HG02678 (cell line): ENCODE results near the gene MISP3.
A peak's percentile ranks its signal among the peaks of the same experiment; 100 is the strongest.

ENCODE experiments used
- ATAC-seq: cut with Tn5 transposase; IDR thresholded peaks from one replicate; pipeline ENCODE4 v1.9.1; 2021; ENCODE audit warnings: mild to moderate bottlenecking, moderate library complexity; ENCODE audit not compliant: unreplicated experiment

The MISP3 gene

GRCh38 chr19:14078411-14078810 lies 5.8 kb downstream of the MISP3 start:
- no peak for ATAC-seq

- ATAC-seq: peak; percentile 85
Observed at GRCh38 chr19:14080887-14081796, 8.6 kb downstream of the MISP3 start.

GRCh38 chr19:14081797-14082674 lies 9.4 kb downstream of the MISP3 start:
- ATAC-seq: peak; percentile 2

GRCh38 chr19:14082675-14082960 lies 10.0 kb downstream of the MISP3 start:
- ATAC-seq: no peak

DNA sequence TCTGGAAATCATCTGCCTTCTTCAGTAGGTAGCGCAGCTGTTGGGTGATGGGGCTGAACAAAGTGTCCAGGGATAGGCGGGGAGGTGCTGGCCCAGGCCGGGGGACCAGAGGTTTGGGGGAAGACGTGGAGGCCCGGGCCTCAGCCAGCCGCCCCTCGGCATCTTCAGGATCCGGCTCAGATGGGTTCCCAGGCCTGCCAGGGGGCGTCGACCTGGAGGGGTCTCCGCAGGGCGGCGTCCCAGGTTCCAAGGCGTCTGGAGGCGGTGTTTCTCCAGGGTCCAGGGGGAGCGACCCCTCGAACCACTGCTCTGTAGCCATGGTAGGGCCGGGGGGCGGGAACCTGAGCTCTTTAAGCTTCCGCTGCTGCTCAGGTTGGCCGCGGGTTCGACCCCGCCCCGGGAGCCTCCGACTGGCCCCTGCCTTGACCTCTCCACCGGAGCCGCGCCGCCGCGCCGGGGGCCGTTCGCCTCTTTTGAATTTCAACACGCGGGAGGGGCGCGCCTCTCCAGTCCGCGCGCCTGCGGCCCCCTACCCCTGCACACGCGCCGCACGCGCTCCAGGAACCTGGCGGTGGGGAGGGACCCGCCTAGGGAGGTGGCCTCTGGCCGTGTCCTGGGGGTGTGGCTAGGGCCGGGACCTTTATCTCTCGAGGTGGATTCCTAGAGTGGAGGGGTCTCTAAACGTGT lies 12.9 kb downstream of the MISP3 start, which contains the start of gene C19orf67:
Gene C19orf67 (minus strand): TSS at position 475 of the 687 bp plus-strand sequence. CDS start 156 bp downstream, at position 319.
- ATAC-seq: no peak

DNA sequence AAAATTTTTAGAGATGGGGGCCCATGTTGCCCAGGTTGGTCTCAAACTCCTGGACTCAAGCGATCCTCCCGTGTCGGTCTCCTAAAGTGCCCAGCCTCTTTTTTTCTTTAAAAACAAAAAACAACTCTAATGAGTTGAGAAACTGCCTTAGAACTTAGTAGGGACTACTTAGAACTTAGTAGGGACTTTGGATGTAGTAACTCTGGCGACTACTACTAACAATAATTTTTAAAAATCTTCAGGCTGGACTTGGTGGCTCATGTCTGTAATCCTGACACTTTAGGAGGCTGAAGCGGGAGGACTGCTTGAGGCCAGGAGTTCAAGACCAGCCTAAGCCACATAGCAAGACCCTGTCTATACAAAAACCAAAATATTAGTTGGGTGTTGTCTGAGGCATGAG lies 13.5 kb downstream of the MISP3 start:
- ATAC-seq: no peak

GRCh38 chr19:14088634-14089411 lies 16.2 kb downstream of the MISP3 start:
- no peak for ATAC-seq

DNA sequence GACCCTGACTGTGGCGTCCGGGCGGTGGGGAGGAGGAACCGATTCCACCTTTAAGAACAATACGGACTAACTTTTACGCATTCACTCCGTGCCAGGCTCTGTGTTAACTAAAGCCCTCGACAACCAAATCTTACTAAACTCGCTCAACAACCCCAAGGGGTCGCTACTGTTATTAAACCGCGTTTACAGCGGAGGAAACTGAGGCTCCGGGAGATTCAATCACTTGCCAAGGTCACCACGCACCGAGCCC lies 16.8 kb downstream of the MISP3 start:
- no peak for ATAC-seq

GRCh38 chr19:14089662-14090508 lies 17.3 kb downstream of the MISP3 start:
- peak; percentile 27 for ATAC-seq

DNA sequence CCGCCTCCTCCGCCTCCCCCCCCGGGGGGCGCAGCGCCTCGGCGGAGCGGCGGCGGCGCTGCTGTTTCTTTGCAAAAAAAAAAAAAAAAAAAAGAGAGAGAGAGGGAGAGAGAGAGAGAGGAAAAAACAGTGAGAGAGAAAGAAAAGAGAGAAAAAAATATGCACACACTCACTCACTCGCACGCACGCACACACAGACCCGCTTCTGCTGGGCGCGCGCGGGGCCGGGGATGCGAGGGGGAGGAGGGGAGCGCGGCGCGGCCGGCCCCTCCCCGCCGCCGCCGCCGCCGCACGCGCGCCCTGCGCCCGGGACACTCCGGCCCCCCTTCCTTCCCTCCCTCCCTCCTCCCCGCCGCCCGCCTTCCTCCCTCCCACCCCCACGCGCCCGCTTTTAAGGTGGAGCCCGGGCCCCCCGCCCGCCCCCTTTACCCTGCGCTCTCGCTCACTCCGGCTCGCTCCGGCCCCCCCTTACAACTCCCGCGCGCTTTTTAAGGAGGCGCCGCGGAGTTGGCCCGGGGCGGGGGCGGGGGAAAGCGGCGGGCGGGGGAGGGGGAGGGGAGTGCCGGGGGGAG lies 18.0 kb downstream of the MISP3 start, which contains the start of gene SAMD1:
Gene SAMD1 (minus strand): TSS at position 243 of the 572 bp plus-strand sequence.
- peak; percentile 51 for ATAC-seq

GRCh38 chr19:14091081-14091812 lies 18.7 kb downstream of the MISP3 start:
- ATAC-seq: peak; percentile 65

DNA sequence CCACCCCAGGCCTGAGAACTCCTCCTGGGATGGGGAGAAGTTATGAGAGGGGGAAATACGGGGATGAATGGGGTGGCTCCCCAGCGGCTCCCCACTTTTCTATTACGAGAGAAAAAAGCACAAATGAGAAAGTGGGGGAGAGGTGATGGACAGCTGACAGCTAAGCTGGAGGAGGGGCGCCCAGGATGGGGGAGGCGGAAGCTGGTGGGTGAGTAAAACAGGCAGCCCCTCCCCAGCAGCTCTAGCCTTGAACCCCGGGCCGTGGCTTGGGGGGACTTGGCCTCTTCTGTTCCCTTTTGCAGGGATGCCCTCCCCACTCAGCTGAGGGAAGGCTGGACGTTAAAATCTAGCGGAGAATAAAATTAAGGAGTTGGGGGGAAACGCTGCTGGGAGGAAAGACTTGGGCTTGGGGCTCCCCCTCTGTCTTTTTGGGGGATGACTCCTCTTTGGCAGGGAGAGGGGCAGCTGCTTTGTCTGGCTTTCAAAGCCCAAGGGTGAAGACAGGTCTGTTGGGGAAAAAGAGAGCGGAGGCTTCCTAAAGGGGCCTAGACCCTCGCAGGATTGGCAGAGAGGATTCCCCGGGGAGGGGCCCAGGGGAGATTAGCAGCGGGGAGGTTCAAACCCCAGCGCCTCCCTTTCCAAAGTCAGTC lies 19.4 kb downstream of the MISP3 start:
- peak; percentile 3 for ATAC-seq

DNA sequence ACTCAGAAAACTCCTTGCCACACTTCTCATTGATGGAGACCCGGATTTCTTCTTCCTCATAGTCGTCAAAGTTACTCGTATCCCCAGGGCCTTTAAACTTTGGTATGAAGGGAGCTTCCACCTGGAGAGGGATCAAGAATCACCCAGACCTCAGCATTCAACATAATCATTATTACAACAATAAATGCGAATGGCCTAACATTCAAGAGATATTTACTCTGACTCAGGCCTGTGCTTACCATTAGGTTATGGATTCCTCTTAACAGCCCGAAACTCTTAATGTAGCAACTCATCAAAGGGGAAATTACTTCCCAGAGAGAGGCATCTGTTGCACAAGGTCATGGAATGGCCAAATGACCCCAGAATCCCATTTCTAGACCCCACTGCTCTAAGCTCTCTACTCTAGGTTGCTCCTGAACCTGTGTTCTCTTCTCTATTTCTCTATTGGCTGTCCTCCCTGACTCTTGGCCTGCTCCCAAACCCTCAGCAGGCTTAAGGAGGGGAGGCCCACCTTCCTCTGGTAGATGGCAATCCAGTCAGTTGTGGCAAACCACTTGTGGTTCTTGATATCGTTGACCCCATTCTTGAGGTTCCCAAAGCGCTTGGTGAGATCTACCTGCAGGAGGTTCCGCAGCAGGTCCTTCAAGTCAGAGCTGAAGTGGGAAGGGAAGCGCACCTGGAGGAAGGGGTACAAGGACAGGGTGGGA lies 20.7 kb downstream of the MISP3 start:
- no peak for ATAC-seq

GRCh38 chr19:14094854-14095253 lies 22.3 kb downstream of the MISP3 start:
- no peak for ATAC-seq

GRCh38 chr19:14096272-14096992 lies 23.8 kb downstream of the MISP3 start:
- no peak for ATAC-seq

- ATAC-seq: no peak
Observed at GRCh38 chr19:14097532-14098151, 25.1 kb downstream of the MISP3 start.
